Fibroblast of skin of left biceps (primary cell): ENCODE results near the gene WNT5B.
A peak's percentile ranks its signal among the peaks of the same experiment; 100 is the strongest.
"Not testable (repeated sequence)": the region's sequence is repeated elsewhere in the genome, so short reads cannot be mapped to it uniquely, and the experiment has no call there.

Experiments used
- DNase-seq, 2 experiments: peaks; one replicate each; pipeline ENCODE4 v3.0.0-alpha.2; 2013; ENCODE audit warnings: low read depth in 2 of 2

Gene WNT5B

DNA sequence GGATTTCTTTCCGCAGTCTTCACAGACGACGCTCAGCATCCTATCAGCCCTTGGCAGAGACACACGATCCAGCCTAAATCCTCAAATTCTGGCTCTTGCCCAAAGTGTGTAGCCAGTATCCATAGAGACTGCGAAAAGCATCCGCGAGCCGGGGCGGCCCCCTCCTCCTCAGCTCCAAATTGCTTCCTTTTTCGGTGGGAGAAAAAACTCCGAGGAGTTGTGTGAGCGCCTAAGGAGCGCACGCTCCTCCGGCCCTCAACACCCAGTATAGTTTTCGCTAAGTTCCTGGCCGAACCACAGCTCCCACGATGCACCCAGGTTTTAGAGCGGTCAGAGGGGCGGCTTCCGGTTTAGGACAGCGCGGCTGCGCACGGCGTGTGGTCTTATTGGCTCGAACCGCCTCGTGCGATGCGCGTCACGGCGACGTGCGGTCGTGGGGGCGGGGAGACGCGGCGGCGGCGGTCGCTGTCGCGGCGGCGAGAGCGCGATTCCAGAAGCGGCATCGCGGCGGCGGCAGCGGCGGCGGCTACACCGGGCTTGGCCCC is 61.6 kb downstream of the WNT5B start, which contains the start of gene ADIPOR2:
ADIPOR2 (plus strand) TSS at position 493 of the 545 bp plus-strand sequence. CDS start 63,274 bp downstream, outside the sequence.
- peak; percentile 93 for DNase-seq

GRCh38 chr12:1691123-1692007 is 62.3 kb downstream of the WNT5B start:
- no peak for DNase-seq

DNA sequence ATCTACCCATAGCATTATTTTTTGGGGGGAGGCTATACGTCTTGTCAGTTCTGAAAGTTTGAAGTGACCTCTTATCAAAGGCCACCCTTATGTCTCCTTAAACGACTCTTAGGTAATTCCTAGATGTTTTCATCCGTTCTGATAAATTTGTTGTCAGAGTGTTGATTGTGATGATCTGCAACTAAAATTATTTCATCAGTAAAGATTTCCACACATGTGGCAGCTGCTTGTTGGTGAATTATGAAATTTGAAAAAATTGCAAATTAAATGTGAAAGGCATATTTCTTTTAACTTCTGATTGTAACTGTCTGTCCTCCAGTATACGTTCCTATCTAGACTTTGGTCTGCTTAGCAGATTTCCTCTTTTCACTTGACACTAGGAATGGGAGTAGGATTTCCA is 63.2 kb downstream of the WNT5B start:
- DNase-seq = no peak

DNA sequence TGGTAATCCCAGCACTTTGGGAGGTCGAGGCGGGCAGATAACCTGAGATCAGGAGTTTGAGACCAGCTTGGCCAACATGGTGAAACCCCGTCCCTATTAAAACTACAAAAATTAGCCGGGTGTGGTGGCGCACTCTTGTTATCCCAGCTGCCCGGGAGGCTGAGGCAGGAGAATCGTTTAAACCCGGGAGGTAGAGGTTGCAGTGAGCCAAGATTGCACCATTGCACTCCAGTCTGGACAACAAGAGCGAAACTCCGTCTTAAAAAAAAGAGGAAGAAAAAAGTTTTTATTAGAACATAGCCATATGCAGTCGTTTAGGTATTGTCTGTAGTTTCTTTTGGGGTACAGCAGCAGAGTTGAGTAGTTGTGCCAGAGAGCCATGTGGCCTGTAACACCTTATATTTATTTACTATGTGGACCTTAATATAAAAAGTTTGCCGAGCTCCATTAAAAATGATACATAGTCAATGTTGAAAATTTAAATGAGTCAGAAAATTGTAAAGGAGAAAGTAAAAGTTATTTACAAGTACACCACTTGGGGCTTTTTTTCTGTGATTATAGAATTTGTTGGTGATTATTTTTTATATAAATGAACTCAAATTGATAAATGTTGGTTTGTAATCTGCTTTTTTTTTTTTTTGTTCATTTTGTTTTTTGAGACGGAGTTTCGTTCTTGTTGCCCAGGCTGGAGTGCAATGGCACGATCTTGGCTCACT is 64.0 kb downstream of the WNT5B start:
- DNase-seq = no peak

GRCh38 chr12:1695097-1695496 is 66.1 kb downstream of the WNT5B start:
- DNase-seq = not testable (repeated sequence)

- DNase-seq = no peak
Measured at GRCh38 chr12:1695886-1696670, 67.0 kb downstream of the WNT5B start.

DNA sequence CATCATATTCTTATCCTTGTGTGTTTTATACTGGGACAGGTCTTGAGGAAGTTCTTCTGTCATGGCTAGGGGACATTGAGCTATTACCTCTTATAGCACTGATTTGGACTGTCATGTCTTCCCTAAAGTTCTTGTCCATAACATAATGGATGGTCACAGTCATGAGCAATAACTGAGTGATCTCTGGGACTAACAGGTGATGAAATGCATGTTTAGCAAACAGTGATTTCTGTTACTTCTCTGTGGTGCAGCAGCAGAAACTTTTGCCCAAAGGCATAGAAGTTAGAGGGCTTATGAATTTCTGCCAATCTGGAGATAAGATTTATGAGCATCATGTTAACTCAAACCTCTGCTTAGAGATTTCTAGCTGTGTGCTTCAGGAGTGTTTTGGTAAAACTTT is 67.8 kb downstream of the WNT5B start:
- no peak for DNase-seq
